CD4-positive, alpha-beta T cell (primary cell): ENCODE results near the gene SYTL3. TPM values are rescaled to one million over a fixed set of nuclear protein-coding genes. Genes with fewer than 3 reads are reported as not detected.
A peak's percentile ranks its signal among the peaks of the same experiment; 100 is the strongest.
"Not testable (repeated sequence)": the region's sequence is repeated elsewhere in the genome, so short reads cannot be mapped to it uniquely, and the experiment has no call there.

Experiments
- ATAC-seq: fragments of 200-7000 bp; cut with Tn5 transposase; one replicate; pipeline ENCODE4 v1.10.0; 2022; ENCODE audit warnings: mild to moderate bottlenecking; ENCODE audit not compliant: poor library complexity
- CTCF ChIA-PET: fragments of 350-600 bp; sonication (Branson Sonifier 250); formaldehyde crosslinking; loops from one replicate; lab custom pipeline; 2021; ENCODE audit warnings: antibody characterized with exemption, inconsistent platforms; lab: Charles Lee
- POLR2A ChIA-PET: fragments of 350-600 bp; sonication (Branson Sonifier 250); formaldehyde crosslinking; loops from one replicate; lab custom pipeline; 2021; ENCODE audit warnings: antibody characterized with exemption, inconsistent platforms; lab: Charles Lee
- DNase-seq, 14 experiments: peaks; one replicate each; pipeline ENCODE4 v3.0.0-alpha.2; 2013 to 2020; ENCODE audit warnings: mixed read lengths in 2 of 14
- H3K27ac ChIP-seq, 2 donors: one replicate each; pipeline versions ENCODE4 v1.5.1 to v1.7.0; 2013; ENCODE audit warnings: low read length in 2 of 2, low read depth in 1 of 2, mild to moderate bottlenecking in 1 of 2
- H3K27me3 ChIP-seq, 2 experiments: 1 replicate in 1 of 2; 2 replicates in 1 of 2; pipeline versions ENCODE4 v1.6.1 to v1.7.0; 2013; ENCODE audit warnings: low read length in 2 of 2, control low read depth in 1 of 2, mild to moderate bottlenecking in 1 of 2, moderate library complexity in 1 of 2; ENCODE audit not compliant: insufficient read depth in 2 of 2, control insufficient read depth in 1 of 2
- H3K36me3 ChIP-seq: one replicate; pipeline ENCODE4 v1.6.1; 2013; ENCODE audit warnings: low read length, control low read depth; ENCODE audit not compliant: insufficient read depth
- H3K4me1 ChIP-seq: one replicate; pipeline ENCODE4 v1.6.1; 2013; ENCODE audit warnings: low read length, control low read depth; ENCODE audit not compliant: insufficient read depth
- H3K4me3 ChIP-seq: one replicate; pipeline ENCODE4 v1.5.1; 2013; ENCODE audit warnings: mild to moderate bottlenecking, low read length, moderate library complexity
- H3K9me3 ChIP-seq, 2 experiments: 1 replicate in 1 of 2; 2 replicates in 1 of 2; pipeline versions ENCODE4 v1.6.1 to v1.7.0; 2013; ENCODE audit warnings: low read length in 2 of 2, mild to moderate bottlenecking in 2 of 2, control low read depth in 1 of 2, moderate library complexity in 1 of 2; ENCODE audit not compliant: control insufficient read depth in 1 of 2, insufficient read depth in 1 of 2
- H3K27ac Mint-ChIP-seq: one replicate; pipeline ENCODE4 v1.8.0; 2020; ENCODE audit warnings: mixed read lengths
- H3K27me3 Mint-ChIP-seq: one replicate; pipeline ENCODE4 v1.8.0; 2021; ENCODE audit warnings: mixed read lengths
- H3K36me3 Mint-ChIP-seq: one replicate; pipeline ENCODE4 v1.8.0; 2021; ENCODE audit warnings: low read depth, mixed read lengths
- H3K4me1 Mint-ChIP-seq: one replicate; pipeline ENCODE4 v1.8.0; 2021; ENCODE audit warnings: low read depth, mixed read lengths
- H3K4me3 Mint-ChIP-seq: one replicate; pipeline ENCODE4 v1.8.0; 2020; ENCODE audit warnings: mild to moderate bottlenecking, mixed read lengths
- H3K9me3 Mint-ChIP-seq: one replicate; pipeline ENCODE4 v1.8.0; 2020; ENCODE audit warnings: mixed read lengths
- CTCF ChIP-seq: fragments of 200-600 bp; IDR thresholded peaks from one replicate; pipeline ENCODE4 v1.8.0; 2022; ENCODE audit warnings: antibody characterized with exemption, mild to moderate bottlenecking
- intact Hi-C, 2 experiments: fragments of 100-400 bp; cut with DNase I in 1 of 2; cut with micrococcal nuclease in 1 of 2; formaldehyde crosslinking; loops; one replicate each; pipeline versions ENCODE4 v1.15.1 to v1.9.0; 2023 to 2025; cut with DNase I, micrococcal nuclease
- total RNA-seq, 174 experiments: library from RNA in 2 of 174; stranded (reverse) in 2 of 174; gene quantifications; one replicate each; pipeline ENCODE4 v1.2.3 and lab custom pipeline; 2021 to 2026

Gene SYTL3
- total RNA-seq, 2 experiments from 2014 or later: 41.2 to 42.7 TPM

GRCh38 chr6:158791274-158791855, 141.5 kb downstream of the SYTL3 start:
- DNase-seq: no peak
- no peak for ATAC-seq
- TF ChIP-seq CTCF: no peak
- Histone ChIP-seq H3K4me3 (no peak overlapping the region), H3K9me3 (no peaks in the 10 kb centered on the region), H3K36me3 (peaks cover 34% of the 10 kb centered on the region), H3K4me1 (peaks cover 65% of the 10 kb centered on the region), H3K27ac (peak overlapping the region in 1 of 2 donors; percentile 33), H3K27me3 (no peaks in the 10 kb centered on the region)
- intact Hi-C loops: loop anchor here (5.0 to 10.0 kb wide), 2 partner anchors 77 to 84 kb away; no protein-coding TSS in a partner anchor
- Mint-ChIP-seq H3K27me3 (no peaks in the 10 kb centered on the region), H3K27ac (peak overlapping the region; percentile 89), H3K9me3 (no peaks in the 10 kb centered on the region), H3K36me3 (peaks cover 62% of the 10 kb centered on the region), H3K4me3 (peak overlapping the region; percentile 64), H3K4me1 (peaks cover 85% of the 10 kb centered on the region)
- ChIA-PET POLR2A (interaction anchor here (1.1 to 3.3 kb wide), 3 partner anchors 10 to 78 kb away, joined by 3 to 13 read pairs (median 3); no protein-coding TSS in a partner anchor), CTCF (interaction anchor here (0.7 kb wide), 1 partner anchor 20 kb away, joined by 3 read pairs; no protein-coding TSS in a partner anchor)

GRCh38 chr6:158792505-158792904, 142.7 kb downstream of the SYTL3 start:
- H3K4me3 ChIP-seq, H3K9me3 Mint-ChIP-seq, H3K27me3 Mint-ChIP-seq, H3K9me3 ChIP-seq, DNase-seq, ATAC-seq, H3K27me3 ChIP-seq, H3K4me3 Mint-ChIP-seq: not testable (repeated sequence)
- intact Hi-C loops: loop anchor here (2.0 to 10.0 kb wide), 3 partner anchors 78 to 180 kb away; no protein-coding TSS in a partner anchor
- ChIA-PET CTCF (interaction anchor here (1.0 to 2.0 kb wide), 4 partner anchors 12 to 178 kb away, joined by 3 to 7 read pairs (median 4); no protein-coding TSS in a partner anchor), POLR2A (interaction anchor here (1.5 to 3.3 kb wide), 2 partner anchors 21 to 77 kb away, joined by 4 to 13 read pairs; no protein-coding TSS in a partner anchor)
- Mint-ChIP-seq H3K4me1 (peaks cover 85% of the 10 kb centered on the region), H3K36me3 (peaks cover 62% of the 10 kb centered on the region), H3K27ac (peak overlapping the region; percentile 73)
- peak overlapping the region in 1 of 2 donors; percentile 47 for H3K27ac ChIP-seq
- peaks cover 22% of the 10 kb centered on the region for H3K36me3 ChIP-seq
- H3K4me1 ChIP-seq: peaks cover 69% of the 10 kb centered on the region

GRCh38 chr6:158793432-158793831, 143.6 kb downstream of the SYTL3 start:
- Histone ChIP-seq H3K4me3 (no peak overlapping the region), H3K9me3 (no peaks in the 10 kb centered on the region), H3K4me1 (peaks cover 76% of the 10 kb centered on the region), H3K27ac (no peak overlapping the region), H3K36me3 (peaks cover 13% of the 10 kb centered on the region), H3K27me3 (no peaks in the 10 kb centered on the region)
- Mint-ChIP-seq H3K9me3 (no peaks in the 10 kb centered on the region), H3K27me3 (no peaks in the 10 kb centered on the region), H3K36me3 (peaks cover 61% of the 10 kb centered on the region), H3K4me3 (peak overlapping the region; percentile 42), H3K4me1 (peaks cover 88% of the 10 kb centered on the region), H3K27ac (peak overlapping the region; percentile 66)
- CTCF ChIA-PET: interaction anchor here (0.6 to 2.0 kb wide), 16 partner anchors 10 to 207 kb away, joined by 3 to 9 read pairs (median 4); no protein-coding TSS in a partner anchor
- POLR2A ChIA-PET: interaction anchor here (1.5 to 3.3 kb wide), 2 partner anchors 21 to 76 kb away, joined by 4 to 13 read pairs; no protein-coding TSS in a partner anchor
- ATAC-seq (peak; percentile 28), DNase-seq (peak in 5 of 14 experiments; percentile 3 to 69 (median 65))
- intact Hi-C loops: loop anchor here (1.0 to 10.0 kb wide), 4 partner anchors 79 to 179 kb away; no protein-coding TSS in a partner anchor
- peak; percentile 51 for TF ChIP-seq CTCF
